CD4-positive, alpha-beta T cell treated with Interleukin-6 for 4 hours (primary cell): ENCODE measurements around the gene MARS2.
"Not testable (repeated sequence)": the region's sequence is repeated elsewhere in the genome, so short reads cannot be mapped to it uniquely, and the experiment has no call there.

Experiments used
- DNase-seq: peaks from one replicate; pipeline ENCODE4 v3.0.0-alpha.2; 2020; ENCODE audit warnings: mixed read lengths

The MARS2 gene

GRCh38 chr2:197705121-197705911 is at the start of gene MARS2:
TSS of gene MARS2 (plus strand) at chr2:197705369. CDS start at chr2:197705406, 37 bp downstream.
- DNase-seq = peak; percentile 95

- DNase-seq = no peak
These were observed 47.6 kb upstream of the MARS2 start for GRCh38 chr2:197657562-197657961.

- no peak for DNase-seq
These were observed 43.5 kb upstream of the MARS2 start for GRCh38 chr2:197661626-197662025.

GRCh38 chr2:197666277-197666676 is 38.9 kb upstream of the MARS2 start:
- DNase-seq = no peak

GRCh38 chr2:197668296-197668695 is 36.9 kb upstream of the MARS2 start:
- no peak for DNase-seq

GRCh38 chr2:197669077-197669476 is 36.1 kb upstream of the MARS2 start:
- no peak for DNase-seq

GRCh38 chr2:197672371-197672893 is 32.7 kb upstream of the MARS2 start:
- no peak for DNase-seq

GRCh38 chr2:197673106-197673505 is 32.1 kb upstream of the MARS2 start:
- DNase-seq = no peak

GRCh38 chr2:197673606-197674005 is 31.6 kb upstream of the MARS2 start:
- DNase-seq = no peak

- DNase-seq = no peak
These were observed 31.1 kb upstream of the MARS2 start for GRCh38 chr2:197674060-197674459.

- no peak for DNase-seq
These were observed 30.6 kb upstream of the MARS2 start for GRCh38 chr2:197674591-197674990.

- DNase-seq = no peak
These were observed 29.9 kb upstream of the MARS2 start, which contains the start of gene RFTN2 for GRCh38 chr2:197675246-197675645. TSS of gene RFTN2 (minus strand) at chr2:197675587. CDS start at chr2:197675458, 129 bp downstream.

GRCh38 chr2:197675711-197676188 is 29.4 kb upstream of the MARS2 start:
- DNase-seq = no peak

- DNase-seq = no peak
These were observed 28.1 kb upstream of the MARS2 start for GRCh38 chr2:197677056-197677455.

- DNase-seq = no peak
These were observed 27.7 kb upstream of the MARS2 start for GRCh38 chr2:197677483-197677882.

- DNase-seq = not testable (repeated sequence)
These were observed 10.0 kb upstream of the MARS2 start for GRCh38 chr2:197695206-197695605.

GRCh38 chr2:197695971-197696370 is 9.2 kb upstream of the MARS2 start:
- not testable (repeated sequence) for DNase-seq

GRCh38 chr2:197696571-197696970 is 8.6 kb upstream of the MARS2 start:
- not testable (repeated sequence) for DNase-seq

GRCh38 chr2:197699724-197700123 is 5.4 kb upstream of the MARS2 start:
- not testable (repeated sequence) for DNase-seq

GRCh38 chr2:197700960-197701359 is 4.2 kb upstream of the MARS2 start:
- no peak for DNase-seq

- DNase-seq = no peak
These were observed 592 bp upstream of the MARS2 start for GRCh38 chr2:197704434-197705120.

GRCh38 chr2:197705912-197706838 is 1.0 kb downstream of the MARS2 start:
- peak; percentile 9 for DNase-seq

GRCh38 chr2:197706839-197707207 is 1.7 kb downstream of the MARS2 start:
- no peak for DNase-seq
